Common myeloid progenitor, CD34-positive (primary cell): ENCODE measurements around the gene RBM26.

ENCODE experiments used
- CTCF ChIA-PET: fragments of 350-600 bp; sonication (Branson Sonifier 250); formaldehyde crosslinking; loops from one replicate; lab custom pipeline; 2021; ENCODE audit warnings: antibody characterized with exemption; lab: Charles Lee
- POLR2A ChIA-PET: fragments of 350-600 bp; sonication (Branson Sonifier 250); formaldehyde crosslinking; loops from one replicate; lab custom pipeline; 2021; ENCODE audit warnings: antibody characterized with exemption; lab: Charles Lee
- DNase-seq, 3 donors: peaks; one replicate each; pipeline versions ENCODE4 v3.0.0 to v3.0.0-alpha.2; 2013
- H3K27ac ChIP-seq, 2 experiments: 1 replicate in 1 of 2; 2 replicates in 1 of 2; pipeline ENCODE4 v1.7.0; 2013; ENCODE audit warnings: inconsistent platforms in 2 of 2, low read length in 2 of 2, mild to moderate bottlenecking in 2 of 2, low read depth in 1 of 2, moderate library complexity in 1 of 2; ENCODE audit not compliant: severe bottlenecking in 2 of 2, insufficient read depth in 1 of 2, poor library complexity in 1 of 2
- H3K27me3 ChIP-seq, 5 experiments: replicated peaks in 2 of 5; 1 replicate in 3 of 5; 2 replicates in 2 of 5; pipeline versions ENCODE4 v1.6.1 to v1.7.0; 2013; ENCODE audit warnings: low read length in 4 of 5, mild to moderate bottlenecking in 2 of 5, moderate library complexity in 2 of 5, inconsistent platforms in 1 of 5; ENCODE audit not compliant: insufficient read depth in 5 of 5, control insufficient read depth in 4 of 5
- H3K36me3 ChIP-seq, 4 experiments: 1 replicate in 2 of 4; 2 replicates in 2 of 4; pipeline versions ENCODE4 v1.6.1 to v1.7.0; 2013; ENCODE audit warnings: low read length in 3 of 4, control low read depth in 1 of 4, mild to moderate bottlenecking in 1 of 4; ENCODE audit not compliant: control insufficient read depth in 4 of 4, insufficient read depth in 4 of 4
- H3K4me1 ChIP-seq, 4 experiments: 1 replicate in 3 of 4; 2 replicates in 1 of 4; pipeline versions ENCODE4 v1.6.1 to v1.7.1; 2013; ENCODE audit warnings: low read length in 3 of 4, mild to moderate bottlenecking in 3 of 4, control low read depth in 1 of 4, inconsistent platforms in 1 of 4, moderate library complexity in 1 of 4; ENCODE audit not compliant: control insufficient read depth in 4 of 4, insufficient read depth in 4 of 4; ENCODE audit errors: control extremely low read depth in 1 of 4
- H3K4me3 ChIP-seq, 7 experiments: 1 replicate in 4 of 7; 2 replicates in 3 of 7; pipeline versions ENCODE4 v1.5.1 to v1.7.0; 2013; ENCODE audit warnings: mild to moderate bottlenecking in 7 of 7, low read length in 6 of 7, moderate library complexity in 6 of 7, inconsistent platforms in 2 of 7, low read depth in 2 of 7, control low read depth in 1 of 7; ENCODE audit not compliant: insufficient read depth in 4 of 7, control insufficient read depth in 1 of 7; ENCODE audit errors: extremely low read depth in 1 of 7
- H3K9me3 ChIP-seq, 5 experiments: 1 replicate in 4 of 5; 2 replicates in 1 of 5; pipeline versions ENCODE4 v1.6.1 to v1.7.1; 2013; ENCODE audit warnings: low read length in 4 of 5, mild to moderate bottlenecking in 2 of 5, inconsistent platforms in 1 of 5, low read depth in 1 of 5, moderate library complexity in 1 of 5; ENCODE audit not compliant: control insufficient read depth in 4 of 5, insufficient read depth in 2 of 5; ENCODE audit errors: control extremely low read depth in 1 of 5
- WGBS: methylation state at CpG from one replicate; pipeline ENCODE4 v1.1.5; 2013; ENCODE audit not compliant: insufficient coverage; 5-methylcytosine and 5-hydroxymethylcytosine counted together

Gene RBM26

GRCh38 chr13:79336966-79337365 lies 69.1 kb downstream of the RBM26 start:
- POLR2A ChIA-PET = no interaction called here

GRCh38 chr13:79328510-79328909 lies 77.5 kb downstream of the RBM26 start:
- no peaks in the 10 kb centered on the region for H3K4me1 ChIP-seq
- POLR2A ChIA-PET = no interaction called here
- CTCF ChIA-PET = no interaction called here
- DNase-seq = no peak
- no CpG with 5 or more reads among the region's 1 CpG for WGBS
- H3K4me3 ChIP-seq = no peak overlapping the region
- H3K27me3 ChIP-seq = no peaks in the 10 kb centered on the region
- H3K9me3 ChIP-seq = no peaks in the 10 kb centered on the region
- H3K36me3 ChIP-seq = peaks cover 9 to 45% (median 20%) of the 10 kb centered on the region in 4 experiments
- H3K27ac ChIP-seq = no peak overlapping the region

More at GRCh38 chr13:79336966-79337365, 69.1 kb downstream of the RBM26 start:
- no peak overlapping the region for H3K27ac ChIP-seq
- H3K9me3 ChIP-seq = no peaks in the 10 kb centered on the region
- WGBS = 82% methylated on average over 6 of the region's 12 CpGs
- H3K27me3 ChIP-seq = no peaks in the 10 kb centered on the region
- CTCF ChIA-PET = no interaction called here
- no peaks in the 10 kb centered on the region for H3K4me1 ChIP-seq
- peaks cover 35 to 80% (median 59%) of the 10 kb centered on the region in 4 experiments for H3K36me3 ChIP-seq
- H3K4me3 ChIP-seq = no peak overlapping the region
- DNase-seq = peak; percentile 16 to 66 (median 45)

GRCh38 chr13:79320433-79320832 lies 85.6 kb downstream of the RBM26 start:
- H3K27ac ChIP-seq = no peak overlapping the region
- no peaks in the 10 kb centered on the region for H3K9me3 ChIP-seq
- POLR2A ChIA-PET = no interaction called here
- no peak for DNase-seq
- H3K4me3 ChIP-seq = no peak overlapping the region
- H3K4me1 ChIP-seq = no peaks in the 10 kb centered on the region
- WGBS = no CpG with 5 or more reads among the region's 1 CpG
- CTCF ChIA-PET = no interaction called here
- peaks cover 7 to 33% (median 23%) of the 10 kb centered on the region in 4 experiments for H3K36me3 ChIP-seq
- H3K27me3 ChIP-seq = no peaks in the 10 kb centered on the region

- H3K27me3 ChIP-seq = no peaks in the 10 kb centered on the region
- no CpG with 5 or more reads among the region's 4 CpGs for WGBS
- no peak overlapping the region for H3K4me3 ChIP-seq
- ChIA-PET POLR2A (no interaction called here), CTCF (interaction anchor here (0.7 to 0.9 kb wide), 2 partner anchors 18 to 63 kb away, joined by 3 read pairs; no protein-coding TSS in a partner anchor)
- H3K4me1 ChIP-seq = no peaks in the 10 kb centered on the region
- no peak overlapping the region for H3K27ac ChIP-seq
- DNase-seq = no peak
- peaks cover 7 to 34% (median 23%) of the 10 kb centered on the region in 4 experiments for H3K36me3 ChIP-seq
- H3K9me3 ChIP-seq = no peaks in the 10 kb centered on the region
These were observed 87.4 kb downstream of the RBM26 start for GRCh38 chr13:79318664-79319063.

GRCh38 chr13:79317856-79318255 lies 88.2 kb downstream of the RBM26 start:
- H3K4me1 ChIP-seq = no peaks in the 10 kb centered on the region
- H3K27me3 ChIP-seq = no peaks in the 10 kb centered on the region
- 100% methylated on average over 1 of the region's 2 CpGs for WGBS
- H3K4me3 ChIP-seq = no peak overlapping the region
- peaks cover 7 to 34% (median 23%) of the 10 kb centered on the region in 4 experiments for H3K36me3 ChIP-seq
- ChIA-PET CTCF (interaction anchor here (0.7 to 0.9 kb wide), 2 partner anchors 17 to 64 kb away, joined by 3 read pairs; no protein-coding TSS in a partner anchor), POLR2A (no interaction called here)
- no peak overlapping the region for H3K27ac ChIP-seq
- no peaks in the 10 kb centered on the region for H3K9me3 ChIP-seq
- DNase-seq = no peak

- Histone ChIP-seq H3K27ac (no peak overlapping the region), H3K27me3 (no peaks in the 10 kb centered on the region), H3K9me3 (no peaks in the 10 kb centered on the region), H3K4me3 (no peak overlapping the region), H3K4me1 (no peaks in the 10 kb centered on the region), H3K36me3 (peaks cover 4 to 21% (median 10%) of the 10 kb centered on the region in 4 experiments)
- ChIA-PET POLR2A (no interaction called here), CTCF (no interaction called here)
- no CpG with 5 or more reads among the region's 3 CpGs for WGBS
- peak in 1 of 3 donors; percentile 16 for DNase-seq
These were observed 91.4 kb downstream of the RBM26 start for GRCh38 chr13:79314652-79315051.

- Histone ChIP-seq H3K9me3 (no peaks in the 10 kb centered on the region), H3K4me3 (no peak overlapping the region), H3K4me1 (no peaks in the 10 kb centered on the region), H3K27ac (no peak overlapping the region), H3K27me3 (no peaks in the 10 kb centered on the region), H3K36me3 (peaks cover 0 to 9% (median 2%) of the 10 kb centered on the region in 4 experiments)
- WGBS = no CpG with 5 or more reads among the region's 2 CpGs
- DNase-seq = no peak
- ChIA-PET CTCF (no interaction called here), POLR2A (no interaction called here)
These were observed 93.7 kb downstream of the RBM26 start for GRCh38 chr13:79312340-79312855.
